Body of pancreas (tissue), 4 donors: ENCODE data around the gene GFAP. TPM values are rescaled to one million over a fixed set of nuclear protein-coding genes. Genes with fewer than 3 reads are reported as not detected.

Experiments
- ATAC-seq: fragments of 150-250 bp; one replicate; pipeline ENCODE4 v1.9.1; 2016
- DNase-seq, 4 donors: peaks; one replicate each; pipeline ENCODE4 v3.0.0-alpha.2; 2019
- H3K27ac ChIP-seq, 4 donors: fragments of 200-600 bp; sonication (generic); 1 replicate in 3 of 4; 2 replicates in 1 of 4; pipeline versions ENCODE4 v1.5.1 to v1.6.1; 2016 to 2019; ENCODE audit warnings: mild to moderate bottlenecking in 1 of 4, mixed read lengths in 1 of 4, moderate library complexity in 1 of 4
- H3K27me3 ChIP-seq, 2 donors: fragments of 200-600 bp; sonication (generic); one replicate each; pipeline ENCODE4 v1.6.0; 2016; ENCODE audit warnings: mild to moderate bottlenecking in 1 of 2
- H3K36me3 ChIP-seq, 2 donors: fragments of 200-600 bp; sonication (generic); replicated peaks in 1 of 2; 2 replicates each; pipeline ENCODE4 v1.5.1; 2016; ENCODE audit warnings: low read depth in 2 of 2; ENCODE audit not compliant: insufficient read depth in 1 of 2
- H3K4me1 ChIP-seq: fragments of 200-600 bp; sonication (generic); one replicate; pipeline ENCODE4 v1.6.0; 2016
- H3K4me3 ChIP-seq, 2 donors: fragments of 200-600 bp; sonication (generic); 1 replicate in 1 of 2; 2 replicates in 1 of 2; pipeline ENCODE4 v1.5.1; 2016 to 2019
- H3K9me3 ChIP-seq, 3 donors: fragments of 200-600 bp; sonication (generic); 1 replicate in 2 of 3; 2 replicates in 1 of 3; pipeline ENCODE4 v1.5.1; 2016
- POLR2A ChIP-seq, 3 donors: fragments of 450-650 bp; IDR thresholded peaks; one replicate each; pipeline ENCODE4 v1.6.1; 2016; ENCODE audit warnings: antibody characterized with exemption in 3 of 3, mild to moderate bottlenecking in 2 of 3
- WGBS, 2 donors: methylation state at CpG; one replicate each; pipeline ENCODE4 v1.1.5; 2017; 5-methylcytosine and 5-hydroxymethylcytosine counted together
- intact Hi-C: fragments of 100-400 bp; cut with DNase I; formaldehyde crosslinking; loops from one replicate; pipeline ENCODE4 v1.15.1; 2023
- total RNA-seq, 2 donors: library from RNA; depleted of rRNA; stranded (reverse); fragments of >200 nt; gene quantifications; one replicate each; pipeline ENCODE4 v1.1.0, GENCODE V29; 2016
- TF ChIP-seq, protein P1 (sequence below), 7 experiments: fragments of 450-650 bp in 4 of 7; fragments of 200-600 bp in 3 of 7; sonication (generic) in 3 of 7; IDR thresholded peaks; one replicate each; pipeline ENCODE4 v1.5.1; 2016 to 2019; ENCODE audit warnings: antibody characterized with exemption in 7 of 7

The GFAP gene
- total RNA-seq, 2 donors from 2014 or later = 2.0 to 7.0 TPM

- Histone ChIP-seq H3K4me3 (no peak overlapping the region), H3K36me3 (peaks cover 3 to 20% of the 10 kb centered on the region in 2 donors), H3K9me3 (no peaks in the 10 kb centered on the region), H3K27me3 (no peaks in the 10 kb centered on the region), H3K4me1 (no peaks in the 10 kb centered on the region), H3K27ac (no peak overlapping the region)
- ATAC-seq (no peak), DNase-seq (no peak)
- TF ChIP-seq, protein P1, sequence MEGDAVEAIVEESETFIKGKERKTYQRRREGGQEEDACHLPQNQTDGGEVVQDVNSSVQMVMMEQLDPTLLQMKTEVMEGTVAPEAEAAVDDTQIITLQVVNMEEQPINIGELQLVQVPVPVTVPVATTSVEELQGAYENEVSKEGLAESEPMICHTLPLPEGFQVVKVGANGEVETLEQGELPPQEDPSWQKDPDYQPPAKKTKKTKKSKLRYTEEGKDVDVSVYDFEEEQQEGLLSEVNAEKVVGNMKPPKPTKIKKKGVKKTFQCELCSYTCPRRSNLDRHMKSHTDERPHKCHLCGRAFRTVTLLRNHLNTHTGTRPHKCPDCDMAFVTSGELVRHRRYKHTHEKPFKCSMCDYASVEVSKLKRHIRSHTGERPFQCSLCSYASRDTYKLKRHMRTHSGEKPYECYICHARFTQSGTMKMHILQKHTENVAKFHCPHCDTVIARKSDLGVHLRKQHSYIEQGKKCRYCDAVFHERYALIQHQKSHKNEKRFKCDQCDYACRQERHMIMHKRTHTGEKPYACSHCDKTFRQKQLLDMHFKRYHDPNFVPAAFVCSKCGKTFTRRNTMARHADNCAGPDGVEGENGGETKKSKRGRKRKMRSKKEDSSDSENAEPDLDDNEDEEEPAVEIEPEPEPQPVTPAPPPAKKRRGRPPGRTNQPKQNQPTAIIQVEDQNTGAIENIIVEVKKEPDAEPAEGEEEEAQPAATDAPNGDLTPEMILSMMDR (IDR thresholded peaks at IDR 0.05) = no peak
- no peak for TF ChIP-seq POLR2A (IDR thresholded peaks at IDR 0.05)
- intact Hi-C loops = no loop called here
- 79 to 89% methylated on average over 10 of the region's 10 CpGs for WGBS, 2 donors
These were observed 27.0 kb downstream of the GFAP start for GRCh38 chr17:44887971-44888954.

- Histone ChIP-seq H3K4me1 (no peaks in the 10 kb centered on the region), H3K4me3 (no peak overlapping the region), H3K27me3 (no peaks in the 10 kb centered on the region), H3K36me3 (peaks cover 7 to 25% of the 10 kb centered on the region in 2 donors), H3K27ac (no peak overlapping the region), H3K9me3 (no peaks in the 10 kb centered on the region)
- DNase-seq = no peak
- ATAC-seq = no peak
- 71 to 79% methylated on average over 1 of the region's 1 CpG for WGBS, 2 donors
- TF ChIP-seq POLR2A (IDR thresholded peaks at IDR 0.05) = no peak
- TF ChIP-seq, protein P1 (IDR thresholded peaks at IDR 0.05) = no peak
- intact Hi-C loops = no loop called here
These were observed 28.3 kb downstream of the GFAP start for GRCh38 chr17:44887016-44887415.

DNA sequence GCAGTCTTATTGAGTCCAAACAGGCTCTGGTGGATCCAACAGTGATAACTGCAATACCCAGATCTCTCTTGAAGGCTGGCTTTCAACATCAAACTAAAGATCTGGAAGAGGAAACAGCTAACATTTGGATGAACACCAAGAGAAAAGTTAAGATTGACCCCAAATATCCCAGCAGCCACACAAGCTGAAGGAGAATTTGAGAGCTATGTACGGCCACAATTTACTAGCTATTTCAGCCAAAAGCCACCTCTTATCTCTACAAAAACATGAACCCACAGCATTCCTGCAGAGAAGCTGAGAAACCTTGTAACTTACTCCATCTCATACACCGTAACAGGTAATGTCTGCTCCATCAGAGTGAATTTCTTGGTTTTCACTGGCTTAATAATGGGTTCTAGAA, 30.4 kb downstream of the GFAP start:
- no peaks in the 10 kb centered on the region for H3K9me3 ChIP-seq
- peaks cover 7 to 31% of the 10 kb centered on the region in 2 donors for H3K36me3 ChIP-seq
- DNase-seq = no peak
- TF ChIP-seq, protein P1 (IDR thresholded peaks at IDR 0.05) = no peak
- TF ChIP-seq POLR2A (IDR thresholded peaks at IDR 0.05) = no peak
- WGBS, 2 donors = 92 to 100% methylated on average over 2 of the region's 2 CpGs
- H3K4me3 ChIP-seq = no peak overlapping the region
- H3K4me1 ChIP-seq = no peaks in the 10 kb centered on the region
- no peak overlapping the region for H3K27ac ChIP-seq
- intact Hi-C loops = no loop called here
- ATAC-seq = no peak
- no peaks in the 10 kb centered on the region for H3K27me3 ChIP-seq

- Histone ChIP-seq H3K36me3 (peaks cover 7 to 32% of the 10 kb centered on the region in 2 donors), H3K27me3 (no peaks in the 10 kb centered on the region), H3K4me3 (no peak overlapping the region), H3K27ac (no peak overlapping the region), H3K4me1 (no peaks in the 10 kb centered on the region), H3K9me3 (no peaks in the 10 kb centered on the region)
- intact Hi-C loops = no loop called here
- 88 to 93% methylated on average over 4 of the region's 4 CpGs for WGBS, 2 donors
- DNase-seq = no peak
- no peak for ATAC-seq
- TF ChIP-seq, protein P1 (IDR thresholded peaks at IDR 0.05) = no peak
- TF ChIP-seq POLR2A (IDR thresholded peaks at IDR 0.05) = no peak
These were observed 34.2 kb downstream of the GFAP start for GRCh38 chr17:44881145-44881544.
